ENCODE measurements around the gene CROCC.
"Not testable (repeated sequence)": the region's sequence is repeated elsewhere in the genome, so short reads cannot be mapped to it uniquely, and the experiment has no call there.

The CROCC gene

DNA sequence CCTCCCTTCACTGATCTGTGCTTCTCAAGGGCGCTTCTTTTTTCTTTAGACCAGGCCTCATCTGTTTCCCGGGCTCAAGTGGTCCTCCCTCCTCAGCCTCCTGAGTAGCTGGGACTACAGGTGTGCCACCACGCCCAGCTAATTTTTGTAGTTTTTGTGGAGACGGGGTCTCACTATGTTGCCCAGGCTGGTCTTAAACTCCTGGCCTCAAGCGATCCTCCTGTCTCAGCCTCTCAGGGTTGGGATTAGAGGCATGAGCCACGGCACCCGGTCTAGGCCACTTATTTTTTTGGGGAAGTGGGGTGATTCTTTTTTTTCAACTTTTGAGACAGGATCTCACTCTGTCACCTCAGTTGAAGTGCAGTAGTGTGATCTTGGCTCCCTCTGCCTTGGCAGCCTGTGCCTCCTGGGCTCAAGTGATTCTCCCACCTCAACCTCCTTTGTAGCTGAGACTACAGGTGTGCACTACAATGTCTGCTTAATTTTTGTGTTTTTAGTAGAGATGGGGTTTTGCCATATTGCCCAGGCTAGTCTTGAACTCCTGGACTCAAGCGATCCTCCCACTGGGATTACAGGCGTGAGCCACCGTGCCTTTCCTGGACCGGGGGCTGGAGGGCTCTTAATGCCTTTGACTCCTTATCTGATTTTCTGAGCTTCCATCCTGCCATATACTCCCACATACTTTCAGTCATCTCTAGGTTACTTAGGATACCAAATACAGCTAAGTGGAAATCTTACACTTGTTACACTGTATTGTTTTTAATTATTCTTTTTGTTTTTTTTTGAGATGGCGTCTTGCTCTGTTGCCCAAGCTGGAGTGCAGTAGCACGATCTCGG is 39.8 kb downstream of the CROCC start:
- TF ChIP-seq, protein P1, sequence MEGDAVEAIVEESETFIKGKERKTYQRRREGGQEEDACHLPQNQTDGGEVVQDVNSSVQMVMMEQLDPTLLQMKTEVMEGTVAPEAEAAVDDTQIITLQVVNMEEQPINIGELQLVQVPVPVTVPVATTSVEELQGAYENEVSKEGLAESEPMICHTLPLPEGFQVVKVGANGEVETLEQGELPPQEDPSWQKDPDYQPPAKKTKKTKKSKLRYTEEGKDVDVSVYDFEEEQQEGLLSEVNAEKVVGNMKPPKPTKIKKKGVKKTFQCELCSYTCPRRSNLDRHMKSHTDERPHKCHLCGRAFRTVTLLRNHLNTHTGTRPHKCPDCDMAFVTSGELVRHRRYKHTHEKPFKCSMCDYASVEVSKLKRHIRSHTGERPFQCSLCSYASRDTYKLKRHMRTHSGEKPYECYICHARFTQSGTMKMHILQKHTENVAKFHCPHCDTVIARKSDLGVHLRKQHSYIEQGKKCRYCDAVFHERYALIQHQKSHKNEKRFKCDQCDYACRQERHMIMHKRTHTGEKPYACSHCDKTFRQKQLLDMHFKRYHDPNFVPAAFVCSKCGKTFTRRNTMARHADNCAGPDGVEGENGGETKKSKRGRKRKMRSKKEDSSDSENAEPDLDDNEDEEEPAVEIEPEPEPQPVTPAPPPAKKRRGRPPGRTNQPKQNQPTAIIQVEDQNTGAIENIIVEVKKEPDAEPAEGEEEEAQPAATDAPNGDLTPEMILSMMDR (IDR thresholded peaks at IDR 0.05; ENCODE audit: control insufficient read depth, insufficient read depth, low read depth, low read length, missing control alignments), result no peak
- DNase-seq (ENCODE audit: low read depth), result no peak
- peak overlapping the region; percentile 36 for H3K4me3 ChIP-seq (ENCODE audit: control insufficient read depth, low read depth, low read length)

DNA sequence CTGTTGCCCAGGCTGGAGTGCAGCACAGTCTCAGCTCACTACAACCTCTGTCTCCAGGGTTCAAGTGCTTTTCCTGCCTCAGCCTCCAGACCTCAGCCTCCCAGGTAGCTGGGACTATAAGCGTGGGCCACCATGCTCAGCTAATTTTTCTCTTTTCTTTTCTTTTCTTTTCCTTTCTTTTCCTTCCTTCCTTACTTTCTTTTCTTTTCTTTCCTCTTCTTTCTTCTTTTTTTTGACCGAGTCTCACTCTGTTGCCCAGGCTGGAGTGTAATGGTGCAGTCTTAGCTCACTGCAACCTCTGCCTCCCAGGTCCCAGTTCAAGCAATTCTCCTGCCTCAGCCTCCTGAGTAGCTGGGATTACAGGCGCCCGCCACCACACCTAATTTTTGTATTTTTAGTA is 42.4 kb downstream of the CROCC start:
- H3K4me3 ChIP-seq (ENCODE audit: control insufficient read depth, low read depth, low read length); DNase-seq (ENCODE audit: low read depth): not testable (repeated sequence)

GRCh38 chr1:16965486-16966067 is 43.8 kb downstream of the CROCC start:
- no peak overlapping the region for H3K4me3 ChIP-seq (ENCODE audit: control insufficient read depth, low read depth, low read length)
- TF ChIP-seq, protein P1 (IDR thresholded peaks at IDR 0.05; ENCODE audit: control insufficient read depth, insufficient read depth, low read depth, low read length, missing control alignments), result no peak
- DNase-seq (ENCODE audit: low read depth), result no peak

GRCh38 chr1:16966282-16966681 is 44.6 kb downstream of the CROCC start:
- TF ChIP-seq, protein P1 (IDR thresholded peaks at IDR 0.05; ENCODE audit: control insufficient read depth, insufficient read depth, low read depth, low read length, missing control alignments), result no peak
- no peak for DNase-seq (ENCODE audit: low read depth)
- no peak overlapping the region for H3K4me3 ChIP-seq (ENCODE audit: control insufficient read depth, low read depth, low read length)

- H3K4me3 ChIP-seq (ENCODE audit: control insufficient read depth, low read depth, low read length), result no peak overlapping the region
- no peak for DNase-seq (ENCODE audit: low read depth)
- TF ChIP-seq, protein P1 (IDR thresholded peaks at IDR 0.05; ENCODE audit: control insufficient read depth, insufficient read depth, low read depth, low read length, missing control alignments), result no peak
These were observed 45.4 kb downstream of the CROCC start for GRCh38 chr1:16967095-16967575.

DNA sequence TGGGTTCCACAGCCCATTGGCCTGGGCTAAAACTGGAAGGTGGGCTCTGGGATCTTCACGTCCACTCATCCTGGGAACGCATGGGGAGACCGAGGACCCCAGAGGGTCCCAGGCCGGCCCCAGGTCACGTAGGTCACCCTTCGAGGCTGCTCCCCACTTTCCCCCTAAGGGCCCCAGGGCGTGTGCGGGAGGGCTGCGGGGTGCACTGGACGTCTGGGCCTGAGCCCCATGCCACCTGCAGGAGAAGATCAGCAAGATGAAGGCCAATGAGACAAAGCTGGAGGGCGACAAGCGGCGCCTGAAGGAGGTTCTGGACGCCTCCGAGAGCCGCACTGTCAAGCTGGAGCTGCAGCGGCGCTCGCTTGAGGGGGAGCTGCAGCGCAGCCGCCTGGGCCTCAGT is 46.2 kb downstream of the CROCC start:
- H3K4me3 ChIP-seq (ENCODE audit: control insufficient read depth, low read depth, low read length), result no peak overlapping the region
- TF ChIP-seq, protein P1 (IDR thresholded peaks at IDR 0.05; ENCODE audit: control insufficient read depth, insufficient read depth, low read depth, low read length, missing control alignments), result no peak
- no peak for DNase-seq (ENCODE audit: low read depth)

- TF ChIP-seq, protein P1 (IDR thresholded peaks at IDR 0.05; ENCODE audit: control insufficient read depth, insufficient read depth, low read depth, low read length, missing control alignments), result no peak
- DNase-seq (ENCODE audit: low read depth), result no peak
These were observed 46.6 kb downstream of the CROCC start for GRCh38 chr1:16968372-16968771.

More at GRCh38 chr1:16968372-16968771, 46.6 kb downstream of the CROCC start:
- H3K4me3 ChIP-seq (ENCODE audit: control insufficient read depth, low read depth, low read length), result no peak overlapping the region
